HG02798 (cell line): ENCODE data around the gene SEMA6B.

Source experiments
- ATAC-seq: cut with Tn5 transposase; IDR thresholded peaks from one replicate; pipeline ENCODE4 v1.9.1; 2021; ENCODE audit warnings: mild to moderate bottlenecking; ENCODE audit not compliant: unreplicated experiment, poor library complexity

SEMA6B gene

GRCh38 chr19:4589579-4590410 lies 30.3 kb upstream of the SEMA6B start:
- no peak for ATAC-seq

DNA sequence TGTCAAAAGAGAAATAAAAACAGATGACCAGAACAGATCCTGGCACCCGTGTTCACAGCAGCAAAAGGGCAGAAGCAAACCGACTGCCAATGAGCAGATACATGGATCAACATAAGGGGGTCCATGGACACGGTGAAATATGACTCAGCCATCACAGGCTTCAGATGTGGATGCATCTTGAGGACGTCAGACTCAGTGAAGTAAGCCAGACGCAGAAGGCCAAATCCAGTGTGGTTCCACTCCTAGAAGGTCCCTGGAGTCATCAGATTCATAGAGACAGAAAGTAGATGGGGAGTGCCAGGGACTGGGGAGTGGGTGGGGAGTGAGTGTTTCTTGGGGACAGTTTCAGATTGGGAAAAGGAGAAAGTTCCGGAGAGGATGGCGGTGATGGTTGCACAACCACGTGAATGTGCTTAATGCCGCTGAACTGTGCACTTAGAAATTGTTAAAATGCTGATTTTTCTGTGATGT lies 28.8 kb upstream of the SEMA6B start:
- no peak for ATAC-seq

- no peak for ATAC-seq
These were observed 28.0 kb upstream of the SEMA6B start for GRCh38 chr19:4587527-4587926.

DNA sequence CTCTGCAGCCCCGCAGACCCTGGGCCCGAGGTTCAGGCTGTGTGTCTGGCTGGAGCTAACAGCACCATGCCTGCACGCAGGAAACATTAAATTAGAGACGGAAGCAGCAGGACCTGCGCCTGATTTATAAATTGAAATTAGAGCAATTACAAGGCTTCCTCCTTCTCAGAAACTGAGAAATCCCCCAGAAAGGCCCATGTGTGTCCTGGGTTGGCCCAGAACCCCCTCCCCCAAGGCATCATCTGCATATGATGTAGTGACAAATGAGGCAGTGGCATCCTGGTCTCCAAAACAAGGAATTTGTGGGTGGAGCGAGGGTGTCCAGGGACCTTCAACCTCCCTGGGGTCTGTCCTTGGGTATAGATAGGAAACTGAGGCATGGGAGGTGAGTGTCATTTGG lies 27.2 kb upstream of the SEMA6B start:
- no peak for ATAC-seq

- ATAC-seq: no peak
These were observed 26.8 kb upstream of the SEMA6B start for GRCh38 chr19:4586245-4586644.

DNA sequence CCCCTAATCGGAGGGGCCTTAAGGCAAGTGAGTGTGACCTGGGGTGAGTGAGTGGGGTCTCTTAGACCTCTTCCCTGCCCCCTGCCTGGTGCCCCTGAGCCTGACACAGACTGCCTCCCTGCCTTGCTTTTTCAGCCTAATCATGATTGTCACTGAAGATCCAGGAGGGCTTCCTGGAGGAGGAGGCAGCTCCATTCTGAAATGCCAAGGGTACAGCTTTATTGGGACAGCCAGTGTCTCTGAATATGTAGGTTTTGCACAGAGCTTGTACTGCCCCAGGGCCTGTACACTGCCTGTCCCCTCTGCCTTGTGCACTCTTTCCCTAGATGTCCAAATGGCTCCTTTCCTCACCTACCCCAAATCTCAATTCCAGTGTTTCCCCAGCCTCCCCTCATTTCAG lies 26.1 kb upstream of the SEMA6B start:
- no peak for ATAC-seq

- ATAC-seq: no peak
These were observed 25.4 kb upstream of the SEMA6B start for GRCh38 chr19:4584670-4585460.

GRCh38 chr19:4583961-4584669 lies 24.6 kb upstream of the SEMA6B start:
- no peak for ATAC-seq

- no peak for ATAC-seq
These were observed 23.7 kb upstream of the SEMA6B start for GRCh38 chr19:4582980-4583842.

- no peak for ATAC-seq
These were observed 22.4 kb upstream of the SEMA6B start for GRCh38 chr19:4581666-4582553.

DNA sequence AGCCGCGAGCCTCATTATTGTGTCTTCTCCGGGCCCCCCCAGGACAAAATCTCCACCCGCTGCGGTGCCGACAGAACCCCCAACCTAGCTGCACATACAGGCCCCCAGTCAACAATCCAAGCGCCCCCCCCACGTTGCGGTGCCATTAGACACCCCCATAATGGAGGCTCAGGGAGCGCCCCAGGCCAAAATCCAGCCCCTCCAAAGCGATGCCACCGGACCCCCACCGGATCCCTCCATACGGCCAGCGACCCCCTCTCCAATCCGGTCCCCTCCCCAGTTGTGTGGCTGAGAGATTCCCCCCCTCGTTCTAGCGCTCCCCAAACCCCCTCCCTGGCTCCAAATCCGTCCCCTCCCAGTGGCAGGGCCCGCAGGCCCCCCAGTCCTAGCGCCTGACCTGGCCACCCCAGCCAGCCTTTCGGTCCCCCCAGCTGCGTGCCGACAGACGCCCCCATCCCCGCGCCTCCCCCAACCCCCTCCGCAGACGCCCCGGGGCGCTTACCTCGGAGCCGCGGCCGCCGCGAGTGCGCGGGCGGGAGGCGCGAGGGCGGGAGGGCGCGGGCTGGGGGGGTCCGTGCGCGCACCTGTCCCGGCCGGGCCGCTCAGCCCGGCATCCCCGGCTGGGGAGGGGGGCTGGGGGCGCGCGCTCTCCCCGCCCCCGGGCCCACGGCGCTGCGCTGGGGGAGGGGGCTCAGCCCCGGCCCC lies 21.6 kb upstream of the SEMA6B start:
- ATAC-seq: no peak

GRCh38 chr19:4580021-4580901 lies 20.8 kb upstream of the SEMA6B start:
- no peak for ATAC-seq

GRCh38 chr19:4579389-4579788 lies 19.9 kb upstream of the SEMA6B start:
- no peak for ATAC-seq

GRCh38 chr19:4578552-4579248 lies 19.2 kb upstream of the SEMA6B start:
- ATAC-seq: no peak

DNA sequence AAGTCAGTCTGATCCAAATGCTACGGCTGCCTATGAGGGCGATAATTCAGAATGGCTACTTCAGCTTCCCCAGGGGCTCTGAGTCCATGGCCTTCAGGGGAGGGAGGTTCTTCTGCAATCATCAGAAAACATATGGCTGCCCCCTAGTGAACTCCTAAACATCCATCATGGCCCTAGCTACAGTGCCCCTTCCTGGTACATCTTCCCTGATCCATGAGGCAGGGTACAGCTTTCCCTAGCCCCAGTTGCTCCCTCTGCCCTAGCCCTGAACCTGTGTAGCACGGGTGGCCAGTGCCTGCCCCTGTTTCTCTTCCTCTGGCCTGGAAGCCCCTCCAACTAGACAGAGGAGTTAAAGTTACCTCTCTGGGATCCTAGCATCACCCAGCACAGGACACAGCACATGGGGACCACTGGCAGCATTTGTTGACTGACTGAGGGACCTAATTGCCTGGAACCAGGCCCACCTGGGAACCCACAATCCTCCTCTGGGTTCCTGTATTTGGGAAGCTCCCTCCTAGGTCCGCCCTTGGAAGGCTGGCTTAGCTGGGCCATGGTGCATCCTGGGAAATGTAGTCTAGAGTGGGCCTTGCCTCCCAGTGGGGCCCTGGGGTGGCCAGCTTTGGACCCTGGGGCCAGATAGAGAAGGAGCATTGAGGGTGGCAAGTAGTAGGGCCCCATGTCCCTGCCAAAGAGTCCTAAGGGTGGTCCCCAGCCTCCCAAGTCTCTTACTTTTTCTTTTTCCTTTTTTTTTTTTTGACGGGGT lies 17.7 kb upstream of the SEMA6B start:
- ATAC-seq: no peak
